Stimulated activated CD8-positive, alpha-beta memory T cell treated with anti-CD3 and anti-CD28 coated beads, Interleukin-4, amount 100 ng/mL, for 24 hours (primary cell): ENCODE results near the gene SPDYE3.
"Not testable (repeated sequence)": the region's sequence is repeated elsewhere in the genome, so short reads cannot be mapped to it uniquely, and the experiment has no call there.

Experiments
- DNase-seq: peaks from one replicate; pipeline ENCODE4 v3.0.0-alpha.2; 2020; ENCODE audit warnings: low read depth

Gene SPDYE3

GRCh38 chr7:100352984-100353684, 45.6 kb downstream of the SPDYE3 start:
- no peak for DNase-seq

- DNase-seq: no peak
Measured at GRCh38 chr7:100353685-100354330, 46.3 kb downstream of the SPDYE3 start.

GRCh38 chr7:100356416-100357068, 49.0 kb downstream of the SPDYE3 start:
- DNase-seq: no peak

GRCh38 chr7:100357131-100357561, 49.6 kb downstream of the SPDYE3 start:
- no peak for DNase-seq

GRCh38 chr7:100358027-100358856, 50.7 kb downstream of the SPDYE3 start, which contains the start of gene PILRB:
PILRB (plus strand) TSS chr7:100358117; CDS start chr7:100358303, 186 bp downstream.
- DNase-seq: no peak

GRCh38 chr7:100358857-100359212, 51.3 kb downstream of the SPDYE3 start:
- DNase-seq: no peak

GRCh38 chr7:100360135-100360854, 52.8 kb downstream of the SPDYE3 start:
- no peak for DNase-seq

GRCh38 chr7:100363098-100363497, 55.6 kb downstream of the SPDYE3 start:
- DNase-seq: no peak

- not testable (repeated sequence) for DNase-seq
Measured at GRCh38 chr7:100363797-100364196, 56.3 kb downstream of the SPDYE3 start.

- no peak for DNase-seq
Measured at GRCh38 chr7:100364480-100364879, 57.0 kb downstream of the SPDYE3 start.

- not testable (repeated sequence) for DNase-seq
Measured at GRCh38 chr7:100365998-100366367, 58.5 kb downstream of the SPDYE3 start.

- DNase-seq: no peak
Measured at GRCh38 chr7:100366411-100367250, 59.1 kb downstream of the SPDYE3 start.

GRCh38 chr7:100367251-100367620, 59.7 kb downstream of the SPDYE3 start:
- DNase-seq: no peak

GRCh38 chr7:100367676-100368613, 60.4 kb downstream of the SPDYE3 start:
- DNase-seq: no peak

GRCh38 chr7:100369105-100369504, 61.6 kb downstream of the SPDYE3 start:
- no peak for DNase-seq

GRCh38 chr7:100370303-100370702, 62.8 kb downstream of the SPDYE3 start:
- DNase-seq: no peak

GRCh38 chr7:100370746-100371145, 63.2 kb downstream of the SPDYE3 start:
- DNase-seq: no peak

GRCh38 chr7:100371561-100372171, 64.2 kb downstream of the SPDYE3 start:
- no peak for DNase-seq
